HG03095 (cell line): Measurements from ENCODE around the gene TSPAN18.

Source experiments
- ATAC-seq: cut with Tn5 transposase; IDR thresholded peaks from one replicate; pipeline ENCODE4 v1.9.1; 2021; ENCODE audit warnings: moderate library complexity; ENCODE audit not compliant: unreplicated experiment

TSPAN18 gene

GRCh38 chr11:44910591-44910990 lies 183.8 kb downstream of the TSPAN18 start:
- ATAC-seq, result no peak

GRCh38 chr11:44911029-44911814 lies 184.5 kb downstream of the TSPAN18 start:
- ATAC-seq, result peak; percentile 61

- ATAC-seq, result no peak
These were observed 185.7 kb downstream of the TSPAN18 start for GRCh38 chr11:44912270-44912987.

GRCh38 chr11:44913502-44913901 lies 186.7 kb downstream of the TSPAN18 start:
- ATAC-seq, result no peak

DNA sequence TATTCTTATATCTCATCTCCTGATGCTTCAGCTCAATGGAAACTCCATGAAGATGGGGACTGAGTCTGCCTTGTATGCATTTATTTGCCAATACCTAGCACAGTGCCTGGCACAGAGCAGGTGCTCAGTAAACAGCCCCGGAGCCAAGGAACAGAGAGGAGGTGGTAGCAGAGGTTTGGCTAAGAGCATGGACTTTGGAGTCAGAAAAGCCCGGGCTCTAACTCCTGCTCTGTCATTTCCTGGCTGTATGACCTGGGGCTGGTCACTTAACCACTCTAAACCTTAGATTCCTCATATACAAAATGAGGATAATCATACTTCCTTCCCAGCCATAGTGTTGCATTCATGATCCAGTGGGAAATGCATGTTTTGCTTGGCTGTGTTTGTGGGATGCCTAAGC lies 187.3 kb downstream of the TSPAN18 start:
- ATAC-seq, result no peak

- ATAC-seq, result no peak
These were observed 188.2 kb downstream of the TSPAN18 start for GRCh38 chr11:44915004-44915403.

GRCh38 chr11:44915621-44916020 lies 188.9 kb downstream of the TSPAN18 start:
- no peak for ATAC-seq

- no peak for ATAC-seq
These were observed 189.6 kb downstream of the TSPAN18 start for GRCh38 chr11:44916331-44916730.

DNA sequence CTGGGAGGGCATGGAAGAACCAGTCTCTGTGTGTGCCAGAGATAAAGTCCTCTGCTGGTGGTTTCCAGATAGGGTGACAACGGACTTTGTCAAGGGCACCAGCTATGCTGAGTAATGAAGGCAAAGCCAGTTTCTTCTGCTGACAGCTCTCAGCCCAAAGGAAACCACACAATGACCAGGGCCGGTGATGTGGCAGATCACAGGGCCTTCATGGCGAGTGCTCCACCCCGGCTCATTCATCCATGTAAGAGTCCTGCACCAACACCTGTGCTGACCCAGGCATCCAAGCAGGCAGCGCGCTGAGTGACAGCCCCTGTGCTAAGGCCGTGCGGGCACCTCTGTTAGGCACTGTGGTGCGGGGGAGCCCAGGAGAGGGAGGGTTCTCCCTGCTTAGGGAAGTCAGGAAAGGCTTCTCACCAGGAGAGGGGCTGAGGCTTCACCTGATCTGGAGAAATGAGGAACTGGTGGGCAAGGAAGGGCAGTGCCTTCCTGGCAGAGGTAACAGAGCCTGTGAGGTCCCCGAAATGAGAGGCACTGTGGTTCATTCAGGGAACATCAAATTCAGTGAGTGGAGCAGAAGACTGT lies 190.1 kb downstream of the TSPAN18 start:
- no peak for ATAC-seq

DNA sequence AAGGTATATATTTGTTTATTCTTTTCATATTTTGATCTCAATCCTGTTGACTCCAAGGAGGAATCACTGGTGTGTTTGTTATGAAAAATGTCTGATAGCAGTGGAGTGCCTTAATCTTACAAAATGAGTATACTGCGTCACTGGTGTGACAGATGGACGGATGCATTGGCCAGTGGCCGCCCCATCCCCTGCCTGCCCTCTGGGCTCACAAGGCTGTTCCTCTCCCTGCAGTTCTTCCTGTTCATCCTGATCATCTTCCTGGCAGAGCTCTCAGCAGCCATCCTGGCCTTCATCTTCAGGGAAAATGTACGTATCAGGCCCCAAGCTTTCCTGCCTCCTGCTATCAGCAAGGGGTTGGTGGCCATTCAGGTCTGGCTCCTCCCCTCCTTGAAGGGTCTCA lies 191.0 kb downstream of the TSPAN18 start:
- ATAC-seq, result no peak

DNA sequence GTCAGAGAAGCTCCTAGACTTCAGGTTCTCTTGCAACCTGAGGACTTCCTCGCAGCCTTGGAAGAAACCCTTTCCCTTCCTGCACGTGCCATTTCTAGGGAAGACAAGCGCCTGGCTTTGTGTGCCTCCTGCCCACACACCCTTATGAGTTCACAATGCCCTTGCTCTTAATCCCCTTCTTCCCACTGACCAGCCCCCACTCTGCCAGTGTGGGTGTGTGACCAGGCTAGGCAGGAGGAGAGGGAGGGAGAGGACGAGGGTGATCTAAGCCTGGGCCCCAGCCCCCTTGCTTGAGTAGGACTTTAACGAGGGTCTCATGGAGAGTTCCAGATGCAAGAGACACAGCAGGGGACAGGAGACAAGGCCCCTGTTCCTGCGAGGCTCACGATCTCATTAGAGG lies 193.7 kb downstream of the TSPAN18 start:
- no peak for ATAC-seq

DNA sequence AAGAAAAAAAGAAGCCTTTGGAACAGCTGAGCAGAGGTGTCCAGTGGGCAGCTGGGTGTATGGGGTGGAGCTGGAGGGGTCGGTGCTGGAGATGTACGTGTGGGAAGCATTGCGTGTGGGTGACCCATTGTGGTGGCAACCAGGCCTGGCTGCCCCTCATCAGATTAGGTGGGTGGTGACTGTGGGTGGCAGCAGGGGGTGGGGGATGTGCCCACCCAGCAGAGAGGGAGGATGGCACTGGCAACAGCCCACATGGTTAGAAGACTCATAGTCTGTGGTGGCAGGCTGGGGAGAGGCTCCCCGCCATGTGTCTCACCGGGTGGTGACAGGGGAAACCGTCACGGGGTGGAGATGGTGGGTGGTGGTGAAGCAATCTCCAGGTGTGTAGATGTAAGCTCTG lies 196.4 kb downstream of the TSPAN18 start:
- no peak for ATAC-seq

GRCh38 chr11:44923806-44924205 lies 197.0 kb downstream of the TSPAN18 start:
- no peak for ATAC-seq

GRCh38 chr11:44926036-44926435 lies 199.3 kb downstream of the TSPAN18 start:
- ATAC-seq, result no peak

- ATAC-seq, result no peak
These were observed 200.5 kb downstream of the TSPAN18 start for GRCh38 chr11:44927174-44927661.

GRCh38 chr11:44928144-44928543 lies 201.4 kb downstream of the TSPAN18 start:
- ATAC-seq, result no peak

- ATAC-seq, result no peak
These were observed 202.1 kb downstream of the TSPAN18 start for GRCh38 chr11:44928816-44929215.

DNA sequence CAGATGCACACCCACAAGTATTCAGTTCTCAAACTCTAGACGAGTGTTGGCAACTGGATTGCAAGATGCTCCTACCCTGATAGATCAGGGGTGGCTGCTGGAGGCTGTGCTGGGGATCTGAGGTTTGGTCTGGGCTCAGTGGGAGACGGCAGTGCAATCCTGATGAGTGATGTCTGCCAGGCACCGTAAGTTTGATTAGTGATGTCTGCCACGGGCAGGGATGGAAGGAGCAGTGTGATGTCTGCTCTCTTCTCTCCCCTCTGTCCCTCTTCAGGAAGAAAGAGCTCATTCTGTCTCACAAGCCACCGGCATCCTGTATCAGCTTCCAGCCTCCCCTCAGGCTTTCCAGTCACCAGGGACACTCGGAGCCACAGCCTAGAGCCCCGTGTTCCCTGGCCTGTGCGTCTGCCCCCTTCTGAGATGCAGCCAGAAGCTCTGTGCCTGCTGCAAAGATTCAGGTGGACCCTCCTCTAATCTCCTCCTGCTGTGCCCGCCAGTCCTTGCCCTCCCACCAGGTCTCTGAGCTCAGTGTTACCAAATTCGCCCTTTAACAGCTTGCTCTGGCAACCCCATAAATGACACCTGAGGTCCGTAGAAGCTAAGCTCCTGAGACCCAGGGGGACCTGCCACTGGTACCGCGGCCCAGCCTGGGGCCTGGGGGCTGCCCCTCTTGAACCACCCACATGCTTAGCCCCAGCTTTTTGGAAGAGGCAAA lies 204.0 kb downstream of the TSPAN18 start:
- ATAC-seq, result no peak

GRCh38 chr11:44931466-44931865 lies 204.7 kb downstream of the TSPAN18 start:
- no peak for ATAC-seq

- no peak for ATAC-seq
These were observed 207.3 kb downstream of the TSPAN18 start for GRCh38 chr11:44934110-44934509.

DNA sequence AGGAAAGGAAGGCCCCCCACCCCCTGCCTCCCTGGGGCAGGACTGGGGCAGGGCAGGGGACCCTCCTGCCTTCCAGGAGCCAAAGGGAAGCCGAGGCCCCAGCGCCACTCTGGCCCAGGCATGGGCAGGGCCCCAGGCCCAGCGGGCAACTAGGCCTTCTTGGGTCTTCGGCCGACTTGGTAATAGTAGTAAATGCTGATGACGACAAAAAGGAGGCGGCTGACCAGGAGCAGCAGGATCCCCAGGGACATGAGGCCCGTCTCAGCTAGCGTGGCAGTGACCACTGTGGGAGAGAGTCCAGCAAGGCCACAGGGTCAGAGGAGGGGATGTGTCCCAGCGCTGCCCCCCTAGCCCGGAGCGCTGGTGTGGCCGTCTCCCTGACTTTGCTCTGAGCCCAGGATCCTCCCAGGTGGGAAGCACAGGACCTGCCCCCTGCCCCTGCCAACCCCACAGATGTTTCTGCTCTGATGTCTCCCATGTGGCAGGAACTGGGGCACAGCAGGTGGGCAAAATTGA lies 208.0 kb downstream of the TSPAN18 start:
- ATAC-seq, result no peak
